DND-41 (cell line): ENCODE results near the gene ACSM5.

Source experiments
- ATAC-seq: fragments of 200-7000 bp; cut with Tn5 transposase; 3 replicates; pipeline ENCODE4 v1.9.1; 2021; ENCODE audit warnings: low read depth; ENCODE audit not compliant: insufficient read depth
- DNase-seq: peaks from one replicate; pipeline ENCODE4 v3.0.0-alpha.2; 2020
- H2AFZ ChIP-seq: 2 replicates; pipeline ENCODE4 v1.6.0; 2012; ENCODE audit warnings: low read depth, low read length
- H3K27ac ChIP-seq: 2 replicates; pipeline ENCODE4 v1.5.1; 2012; ENCODE audit warnings: low read length, inconsistent platforms
- H3K27me3 ChIP-seq: fragments of 200-600 bp; sonication (generic); 2 replicates; pipeline ENCODE4 v1.6.0; 2012; ENCODE audit warnings: low read length, mild to moderate bottlenecking, inconsistent platforms; ENCODE audit not compliant: insufficient read depth, poor library complexity
- H3K36me3 ChIP-seq: 2 replicates; pipeline ENCODE4 v1.5.1; 2012; ENCODE audit warnings: low read length, inconsistent platforms; ENCODE audit not compliant: insufficient read depth
- H3K4me1 ChIP-seq: 2 replicates; pipeline ENCODE4 v1.5.1; 2012; ENCODE audit warnings: mild to moderate bottlenecking, low read length; ENCODE audit not compliant: insufficient read depth
- H3K4me2 ChIP-seq: 2 replicates; pipeline ENCODE4 v1.6.0; 2012; ENCODE audit warnings: mild to moderate bottlenecking, moderate library complexity, low read length, inconsistent platforms; ENCODE audit not compliant: insufficient read depth
- H3K4me3 ChIP-seq, 2 experiments: fragments of 200-600 bp in 1 of 2; shearing (Covaris generic) in 1 of 2; 2 replicates each; pipeline ENCODE4 v1.5.1; 2012 to 2016; ENCODE audit warnings: inconsistent platforms in 2 of 2, low read length in 2 of 2, mild to moderate bottlenecking in 2 of 2, low read depth in 1 of 2, moderate library complexity in 1 of 2
- H3K79me2 ChIP-seq: 2 replicates; pipeline ENCODE4 v1.6.0; 2012; ENCODE audit warnings: low read length, inconsistent platforms; ENCODE audit not compliant: insufficient read depth
- H3K9ac ChIP-seq: 2 replicates; pipeline ENCODE4 v1.6.0; 2012; ENCODE audit warnings: low read depth, mild to moderate bottlenecking, inconsistent platforms, low read length, moderate library complexity
- H3K9me3 ChIP-seq: 2 replicates; pipeline ENCODE4 v1.5.1; 2012; ENCODE audit warnings: low read length, moderate library complexity, mild to moderate bottlenecking, inconsistent platforms; ENCODE audit not compliant: insufficient read depth, severe bottlenecking
- H4K20me1 ChIP-seq: 2 replicates; pipeline ENCODE4 v1.6.0; 2012; ENCODE audit warnings: low read length; ENCODE audit not compliant: insufficient read depth
- EZH2 ChIP-seq: IDR thresholded peaks from 3 replicates; pipeline ENCODE4 v1.6.1; 2012; ENCODE audit warnings: borderline replicate concordance, low read depth, mild to moderate bottlenecking, moderate library complexity, low read length, inconsistent platforms; ENCODE audit not compliant: severe bottlenecking
- TF ChIP-seq, protein P1 (sequence below): IDR thresholded peaks from 2 replicates; pipeline ENCODE4 v1.5.1; 2012; ENCODE audit warnings: borderline replicate concordance, low read length, moderate library complexity, mild to moderate bottlenecking; ENCODE audit not compliant: poor library complexity, severe bottlenecking; ENCODE audit errors: extremely low read depth

ACSM5 gene

DNA sequence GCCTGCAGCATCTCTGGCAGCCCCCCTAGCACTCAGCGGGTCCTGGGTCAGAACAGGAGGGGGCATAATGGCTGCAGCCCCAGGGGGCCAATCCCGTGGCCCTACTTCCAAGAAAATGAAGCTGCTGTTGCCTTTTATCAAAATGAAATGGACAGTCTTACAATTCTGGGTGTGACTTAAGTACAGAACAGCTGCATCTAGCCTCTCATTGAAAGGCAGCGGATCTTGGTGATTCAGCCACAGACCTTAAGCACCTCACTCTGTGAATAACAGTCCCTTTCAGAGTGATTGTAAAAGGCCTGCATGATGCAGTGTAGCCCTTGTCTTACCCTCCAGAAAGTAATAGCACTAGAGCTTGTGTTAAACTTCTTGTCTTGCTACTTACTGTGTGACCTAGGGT, 45.3 kb upstream of the ACSM5 start:
- ATAC-seq: no peak
- H3K79me2 ChIP-seq: no peaks in the 10 kb centered on the region

DNA sequence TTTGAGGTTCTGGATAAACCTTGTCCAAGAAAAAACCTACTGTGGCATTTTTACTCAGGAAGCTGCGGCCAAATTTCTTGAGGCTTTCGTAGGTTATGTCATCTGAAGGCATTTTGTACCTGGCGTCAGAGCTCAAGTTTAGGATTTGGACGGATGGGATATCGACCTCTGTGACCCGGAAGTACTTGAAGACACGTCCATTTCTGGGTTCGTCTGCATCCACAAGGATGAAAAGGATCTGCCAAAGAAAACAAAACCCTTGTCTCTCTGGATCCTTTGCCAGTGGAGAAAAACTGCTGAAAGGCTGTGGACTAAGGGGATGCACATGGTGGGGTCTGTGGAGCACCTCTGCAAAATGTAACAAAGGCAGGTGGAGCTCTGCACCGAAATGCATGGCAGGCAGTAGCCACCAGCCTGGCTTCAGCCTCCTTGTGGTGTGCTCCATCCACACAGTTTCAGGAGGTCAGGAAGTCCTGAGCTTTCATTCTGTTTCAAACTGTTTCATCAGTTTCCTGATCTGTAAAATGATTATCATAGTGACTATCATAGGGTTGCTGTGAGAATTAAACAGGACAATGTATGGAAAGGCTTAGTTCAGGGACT, 39.8 kb upstream of the ACSM5 start:
- no peak overlapping the region for H3K4me2 ChIP-seq
- no peak for ATAC-seq
- TF ChIP-seq, protein P1, sequence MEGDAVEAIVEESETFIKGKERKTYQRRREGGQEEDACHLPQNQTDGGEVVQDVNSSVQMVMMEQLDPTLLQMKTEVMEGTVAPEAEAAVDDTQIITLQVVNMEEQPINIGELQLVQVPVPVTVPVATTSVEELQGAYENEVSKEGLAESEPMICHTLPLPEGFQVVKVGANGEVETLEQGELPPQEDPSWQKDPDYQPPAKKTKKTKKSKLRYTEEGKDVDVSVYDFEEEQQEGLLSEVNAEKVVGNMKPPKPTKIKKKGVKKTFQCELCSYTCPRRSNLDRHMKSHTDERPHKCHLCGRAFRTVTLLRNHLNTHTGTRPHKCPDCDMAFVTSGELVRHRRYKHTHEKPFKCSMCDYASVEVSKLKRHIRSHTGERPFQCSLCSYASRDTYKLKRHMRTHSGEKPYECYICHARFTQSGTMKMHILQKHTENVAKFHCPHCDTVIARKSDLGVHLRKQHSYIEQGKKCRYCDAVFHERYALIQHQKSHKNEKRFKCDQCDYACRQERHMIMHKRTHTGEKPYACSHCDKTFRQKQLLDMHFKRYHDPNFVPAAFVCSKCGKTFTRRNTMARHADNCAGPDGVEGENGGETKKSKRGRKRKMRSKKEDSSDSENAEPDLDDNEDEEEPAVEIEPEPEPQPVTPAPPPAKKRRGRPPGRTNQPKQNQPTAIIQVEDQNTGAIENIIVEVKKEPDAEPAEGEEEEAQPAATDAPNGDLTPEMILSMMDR: no peak
- no peak for TF ChIP-seq EZH2

More for the DNA sequence above, 45.3 kb upstream of the ACSM5 start:
- DNase-seq: no peak
- TF ChIP-seq EZH2: no peak
- TF ChIP-seq, protein P1: no peak
- H3K36me3 ChIP-seq: no peaks in the 10 kb centered on the region
- H3K9ac ChIP-seq: no peak overlapping the region
- H3K27me3 ChIP-seq: no peaks in the 10 kb centered on the region
- no peak overlapping the region for H2AFZ ChIP-seq
- no peak overlapping the region for H3K4me2 ChIP-seq
- no peaks in the 10 kb centered on the region for H3K4me1 ChIP-seq
- H3K4me3 ChIP-seq: no peak overlapping the region
- no peaks in the 10 kb centered on the region for H3K9me3 ChIP-seq
- no peak overlapping the region for H3K27ac ChIP-seq
- H4K20me1 ChIP-seq: no peaks in the 10 kb centered on the region

DNA sequence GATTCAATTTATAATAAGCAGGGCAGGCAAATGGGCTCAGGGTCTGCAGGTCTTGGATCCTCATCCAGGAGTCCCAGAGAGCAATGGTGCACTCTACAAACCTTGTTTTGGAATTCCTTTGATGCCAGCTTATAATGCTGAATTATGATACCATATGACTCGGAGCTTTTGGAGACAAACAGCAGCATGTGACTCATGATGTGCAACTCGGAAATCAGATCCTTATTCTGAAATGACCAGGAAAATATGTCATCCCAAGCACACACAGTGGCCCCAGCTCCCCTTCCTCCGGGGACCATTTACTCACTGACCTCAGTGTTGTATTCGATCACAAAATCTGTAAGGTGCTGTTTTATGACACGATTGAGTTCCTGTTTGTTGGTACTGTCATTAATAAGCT, 36.6 kb upstream of the ACSM5 start:
- H3K4me3 ChIP-seq: no peak overlapping the region

More for the DNA sequence above, 39.8 kb upstream of the ACSM5 start:
- Histone ChIP-seq H4K20me1 (no peaks in the 10 kb centered on the region), H3K4me3 (no peak overlapping the region), H3K27ac (no peak overlapping the region), H3K27me3 (no peaks in the 10 kb centered on the region), H3K79me2 (no peaks in the 10 kb centered on the region), H3K9ac (no peak overlapping the region), H2AFZ (no peak overlapping the region), H3K36me3 (no peaks in the 10 kb centered on the region), H3K4me1 (no peaks in the 10 kb centered on the region), H3K9me3 (no peaks in the 10 kb centered on the region)
- DNase-seq: no peak

More for the DNA sequence above, 36.6 kb upstream of the ACSM5 start:
- no peaks in the 10 kb centered on the region for H3K27me3 ChIP-seq
- no peaks in the 10 kb centered on the region for H3K9me3 ChIP-seq
- no peak for ATAC-seq
- TF ChIP-seq, protein P1: no peak
- no peak for TF ChIP-seq EZH2
- DNase-seq: no peak
- H3K4me2 ChIP-seq: no peak overlapping the region
- H3K79me2 ChIP-seq: no peaks in the 10 kb centered on the region
- no peaks in the 10 kb centered on the region for H3K4me1 ChIP-seq
- H2AFZ ChIP-seq: no peak overlapping the region
- H4K20me1 ChIP-seq: no peaks in the 10 kb centered on the region
- no peak overlapping the region for H3K9ac ChIP-seq
- H3K27ac ChIP-seq: no peak overlapping the region
- no peaks in the 10 kb centered on the region for H3K36me3 ChIP-seq
